HG03103 (cell line): ENCODE data around the gene GADD45G.

ENCODE experiments used
- ATAC-seq: cut with Tn5 transposase; IDR thresholded peaks from one replicate; pipeline ENCODE4 v1.9.1; 2021; ENCODE audit warnings: low read depth; ENCODE audit not compliant: unreplicated experiment

The GADD45G gene, protein sequence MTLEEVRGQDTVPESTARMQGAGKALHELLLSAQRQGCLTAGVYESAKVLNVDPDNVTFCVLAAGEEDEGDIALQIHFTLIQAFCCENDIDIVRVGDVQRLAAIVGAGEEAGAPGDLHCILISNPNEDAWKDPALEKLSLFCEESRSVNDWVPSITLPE

DNA sequence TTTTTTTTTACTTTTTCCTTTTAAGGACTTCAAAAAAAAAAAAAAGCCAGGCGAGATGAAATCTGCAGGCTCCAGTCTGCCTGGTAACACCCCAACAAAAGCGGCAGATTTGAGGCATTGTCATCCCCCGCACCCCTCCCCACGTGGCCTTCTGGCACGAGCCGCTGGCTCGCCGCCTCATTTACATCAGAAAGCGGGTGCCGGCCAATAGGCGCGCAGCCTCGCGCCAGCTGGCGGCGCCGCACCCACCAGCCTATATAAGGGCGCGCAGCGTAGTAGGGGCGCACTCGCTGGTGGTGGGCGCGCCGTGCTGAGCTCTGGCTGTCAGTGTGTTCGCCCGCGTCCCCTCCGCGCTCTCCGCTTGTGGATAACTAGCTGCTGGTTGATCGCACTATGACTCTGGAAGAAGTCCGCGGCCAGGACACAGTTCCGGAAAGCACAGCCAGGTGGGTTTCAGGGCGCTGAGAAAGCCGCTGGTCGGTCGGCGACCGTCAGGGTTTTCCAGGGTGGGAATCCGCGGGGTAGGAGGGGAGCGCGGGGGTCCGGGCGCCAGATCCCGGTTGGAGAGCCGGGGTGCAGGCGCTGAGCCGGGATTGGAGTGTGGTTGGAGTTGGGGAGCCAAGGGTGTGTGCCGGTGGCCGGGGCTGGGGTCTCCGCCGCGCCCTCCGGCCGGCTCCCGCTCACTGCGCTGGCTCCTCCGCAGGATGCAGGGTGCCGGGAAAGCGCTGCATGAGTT lies at the start of gene GADD45G:
Gene GADD45G (plus strand): TSS at position 284 of the 736 bp plus-strand sequence. CDS start 110 bp downstream, at position 394.
- peak; percentile 29 for ATAC-seq

DNA sequence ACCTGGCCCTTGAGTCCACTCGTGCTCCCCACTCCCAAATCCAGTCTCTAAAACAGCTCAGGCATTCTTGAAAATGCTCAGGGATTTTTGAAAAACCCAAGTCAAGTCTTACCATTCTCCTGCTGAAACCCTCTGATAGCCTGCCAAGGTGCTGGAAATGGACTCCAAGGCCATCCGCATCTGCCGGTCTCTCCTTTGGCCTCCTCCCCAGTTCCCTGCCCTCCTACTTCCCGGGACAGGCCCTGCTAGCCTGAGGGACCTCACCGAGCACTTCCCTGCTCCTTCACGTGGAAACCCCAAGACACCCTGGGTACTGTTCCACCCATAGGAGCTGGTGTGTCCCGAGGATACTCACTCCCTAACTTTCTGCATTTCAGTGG lies 49.8 kb upstream of the GADD45G start:
- ATAC-seq = no peak

DNA sequence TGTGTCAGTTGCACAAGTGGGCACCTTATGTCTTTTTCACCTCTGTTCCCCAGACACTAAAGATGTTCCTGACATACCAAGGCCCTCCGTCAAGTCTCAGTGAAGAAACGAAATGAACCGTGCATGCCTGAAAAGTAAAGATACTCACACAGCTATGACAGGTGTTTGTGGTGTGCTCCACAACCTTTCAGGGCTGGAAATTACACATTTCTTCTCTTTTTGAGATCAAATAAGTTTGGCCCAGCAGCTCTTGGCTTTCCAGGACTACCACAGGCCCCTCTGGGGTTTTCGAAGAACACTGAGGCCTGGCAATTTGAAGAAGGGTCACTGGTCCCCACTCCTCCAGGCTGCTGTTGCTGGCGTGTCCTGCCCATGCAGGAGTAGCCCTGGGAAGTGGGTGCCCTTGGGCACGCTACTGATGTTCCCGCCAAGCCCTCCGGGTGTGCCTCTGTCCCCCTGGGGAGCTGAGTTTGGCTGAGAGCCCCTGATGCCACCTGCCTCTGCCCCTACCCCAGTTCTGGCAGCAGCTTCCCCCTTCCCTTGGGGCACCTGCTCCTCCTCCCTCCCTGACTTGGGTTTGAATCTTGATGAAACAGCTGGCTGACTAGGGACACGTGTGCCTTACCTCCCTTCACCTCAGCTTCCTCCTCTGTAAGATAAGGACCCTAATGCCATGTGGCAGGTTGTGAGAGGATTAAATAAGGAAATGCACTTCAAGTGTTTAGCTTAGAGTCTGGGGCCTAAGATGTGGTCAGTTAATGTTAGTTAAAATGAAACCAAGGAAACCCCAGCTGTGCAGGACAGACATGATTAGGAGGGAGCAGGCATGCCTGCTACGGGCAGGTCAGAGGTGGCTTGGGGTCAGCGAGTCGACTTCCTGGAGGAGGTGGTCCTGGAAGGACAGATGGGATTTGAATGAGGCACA lies 49.1 kb upstream of the GADD45G start:
- no peak for ATAC-seq

DNA sequence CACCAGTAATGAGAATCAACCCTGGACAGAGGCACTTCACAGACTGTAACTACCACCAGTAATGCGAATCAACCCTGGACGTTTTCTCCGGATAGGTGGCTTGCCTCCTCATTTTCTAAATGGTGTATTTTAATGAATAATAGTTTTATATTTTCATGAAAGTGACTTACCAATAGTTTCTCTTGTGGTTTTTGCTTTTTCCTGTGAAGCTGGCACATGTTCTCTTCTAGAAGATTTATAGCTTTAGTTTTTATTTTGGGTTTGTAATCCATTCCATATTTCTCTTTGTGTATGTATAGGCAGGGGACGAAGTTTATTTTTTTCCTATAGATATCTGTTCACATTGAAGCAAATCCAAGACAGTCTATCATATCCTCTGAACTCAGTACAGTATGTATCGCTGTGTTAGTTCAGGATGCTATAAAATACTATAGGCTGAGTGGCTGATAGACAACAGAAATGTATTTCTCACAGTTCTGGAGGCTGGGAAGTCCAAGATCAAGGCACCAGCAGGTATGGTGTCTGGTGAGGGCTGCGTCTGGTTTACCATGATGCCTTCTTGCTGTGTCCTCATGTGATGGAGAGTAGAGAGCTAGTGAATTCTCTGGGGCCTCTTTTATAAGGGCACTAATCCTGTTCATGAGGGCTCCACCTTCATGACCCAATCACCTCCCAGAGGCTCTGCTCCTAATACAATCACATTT lies 46.5 kb upstream of the GADD45G start:
- no peak for ATAC-seq

DNA sequence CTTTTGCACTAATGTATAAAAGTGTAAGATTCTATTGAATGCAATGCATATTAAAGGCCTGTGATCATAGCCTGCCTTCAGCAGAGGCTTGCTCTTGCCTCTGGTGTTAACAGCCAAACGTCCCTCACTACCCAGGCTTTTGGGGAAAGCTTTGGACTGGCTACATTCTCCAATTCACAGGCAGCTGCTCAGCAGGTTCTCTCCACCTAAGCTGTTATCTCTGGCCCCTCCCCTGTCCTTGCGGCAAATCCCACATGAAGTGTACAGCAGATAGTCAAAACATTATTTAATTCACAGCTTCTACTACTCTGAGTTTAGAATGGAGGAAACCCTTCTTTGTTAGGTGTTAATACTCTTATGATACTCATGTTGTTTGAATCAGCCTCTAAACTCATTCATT lies 45.9 kb upstream of the GADD45G start:
- ATAC-seq = no peak

DNA sequence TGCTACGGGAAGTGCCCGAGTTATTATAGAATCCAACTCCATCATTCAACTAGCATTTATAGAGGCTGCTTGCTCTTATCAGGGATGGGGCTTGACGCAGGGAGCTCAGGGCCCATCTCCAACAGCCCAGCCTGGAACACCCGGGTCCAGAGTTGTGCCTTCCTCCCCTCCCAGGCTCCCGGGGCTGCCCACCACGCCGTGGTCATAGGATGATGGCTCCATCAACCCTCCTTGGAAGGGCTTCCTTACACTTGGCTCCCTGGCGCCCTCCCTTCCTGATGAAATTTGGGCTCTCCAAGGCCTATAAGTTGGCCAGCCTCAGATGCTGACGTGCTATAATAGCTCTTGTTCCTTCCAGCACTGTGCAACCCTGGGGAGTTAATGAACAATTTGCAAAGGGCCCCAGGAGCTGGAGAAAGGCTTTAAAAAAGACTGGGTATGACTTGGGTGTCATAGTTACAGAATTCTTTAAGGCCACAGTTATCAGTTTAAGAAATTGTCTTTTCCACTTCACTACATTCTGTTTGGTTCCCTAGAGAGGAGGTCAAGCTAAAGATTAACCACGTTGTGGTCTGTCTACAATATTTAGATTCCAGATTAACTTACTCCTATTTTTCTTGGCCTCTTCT lies 42.5 kb upstream of the GADD45G start:
- no peak for ATAC-seq

DNA sequence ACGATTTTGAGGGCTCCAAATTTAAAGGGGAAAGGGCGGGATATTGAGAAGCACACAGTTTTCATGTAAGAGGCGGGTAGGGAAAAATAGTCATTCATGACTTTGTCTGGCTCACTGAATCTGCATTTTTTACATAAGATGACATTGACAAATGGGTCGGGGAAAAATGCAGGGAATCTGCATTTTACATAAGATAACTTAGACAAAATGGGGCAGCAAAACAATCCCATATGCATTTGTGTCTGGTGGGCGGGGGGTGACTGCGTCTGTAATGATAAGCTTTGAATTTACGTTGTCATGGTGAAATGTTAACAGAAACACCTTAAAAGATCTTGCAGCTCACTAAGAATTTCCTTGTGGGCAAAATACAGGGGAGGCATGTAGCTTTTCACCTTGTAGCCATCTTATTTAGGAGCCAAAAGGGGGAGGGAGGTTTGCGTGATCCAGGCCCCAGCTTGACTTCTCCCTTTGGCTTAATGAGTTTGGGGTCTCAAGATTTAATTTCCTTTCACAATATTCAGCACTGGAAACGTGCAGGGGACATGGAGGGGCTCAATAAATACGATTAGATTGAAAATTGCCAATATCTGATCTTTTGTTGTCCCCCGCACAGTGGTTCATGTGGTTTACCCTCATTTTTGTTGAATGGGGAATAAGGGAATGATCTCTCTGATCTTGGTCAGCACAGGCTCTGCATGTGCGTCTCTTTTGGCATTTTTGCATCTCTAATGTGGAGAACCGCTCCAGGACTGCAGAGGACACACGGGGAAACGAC lies 41.1 kb upstream of the GADD45G start:
- ATAC-seq = no peak

DNA sequence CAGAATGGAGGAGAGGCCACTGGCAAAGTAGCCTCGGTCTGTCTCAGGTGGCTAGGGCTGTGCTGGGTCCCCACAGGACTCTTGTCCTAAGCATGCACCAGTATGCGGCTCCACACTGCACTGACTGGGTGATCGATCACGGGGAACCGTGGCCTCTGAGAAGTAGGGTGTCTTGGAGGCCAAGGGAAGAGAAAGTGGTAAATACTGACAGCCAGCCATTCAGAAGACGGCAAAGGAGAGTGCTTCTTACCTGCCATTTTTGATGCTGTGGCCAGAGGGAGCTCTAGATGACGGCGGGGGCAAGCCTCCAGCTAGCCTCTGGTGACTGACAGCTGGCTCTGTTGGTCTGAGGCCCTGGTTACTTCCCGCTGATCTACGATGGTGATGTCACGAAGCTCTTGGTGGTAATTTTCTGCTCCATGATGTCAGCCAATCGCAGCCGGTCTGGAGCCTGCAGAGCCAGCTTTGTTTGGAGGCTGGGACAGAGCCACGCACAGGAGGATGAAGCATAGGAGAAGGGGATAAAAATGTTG lies 40.4 kb upstream of the GADD45G start:
- ATAC-seq = peak; percentile 78

DNA sequence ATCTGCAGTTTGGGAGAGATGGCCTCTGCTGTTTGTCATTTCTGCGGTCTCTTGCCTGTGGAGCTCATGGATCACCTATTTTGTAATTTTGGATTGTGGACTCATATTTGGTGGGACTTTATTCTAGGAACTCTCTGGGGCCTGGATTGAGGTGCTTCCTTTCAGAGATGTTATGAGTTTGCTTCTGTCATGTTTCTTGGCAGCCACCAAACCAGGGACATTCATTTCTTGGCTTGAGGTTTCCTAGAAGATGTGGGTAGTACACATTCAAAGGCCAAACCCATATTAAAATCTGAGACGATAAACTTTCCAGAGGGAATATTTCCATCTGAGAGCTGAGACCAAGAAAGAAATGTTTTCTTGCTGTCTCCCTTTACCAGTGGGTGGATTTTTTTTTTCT lies 37.2 kb upstream of the GADD45G start:
- no peak for ATAC-seq

DNA sequence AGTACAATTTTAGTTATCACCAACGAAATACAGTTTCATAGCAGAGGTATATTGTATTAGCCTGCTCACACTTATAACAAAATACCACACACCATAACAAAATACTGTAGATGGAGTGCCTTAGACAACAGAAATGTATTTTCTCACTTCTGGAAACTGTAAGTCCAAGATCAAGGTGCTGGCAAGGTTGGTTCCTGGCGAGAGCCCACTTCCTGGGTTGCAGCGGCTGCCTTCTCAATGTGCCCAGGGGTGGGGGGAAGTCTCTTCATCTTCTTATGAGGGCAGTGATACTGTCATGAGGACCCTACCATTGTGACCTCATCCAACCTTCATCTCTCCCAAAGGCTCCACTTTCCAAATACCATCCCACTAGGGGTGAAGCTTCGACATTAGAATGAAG lies 30.5 kb upstream of the GADD45G start:
- ATAC-seq = no peak

DNA sequence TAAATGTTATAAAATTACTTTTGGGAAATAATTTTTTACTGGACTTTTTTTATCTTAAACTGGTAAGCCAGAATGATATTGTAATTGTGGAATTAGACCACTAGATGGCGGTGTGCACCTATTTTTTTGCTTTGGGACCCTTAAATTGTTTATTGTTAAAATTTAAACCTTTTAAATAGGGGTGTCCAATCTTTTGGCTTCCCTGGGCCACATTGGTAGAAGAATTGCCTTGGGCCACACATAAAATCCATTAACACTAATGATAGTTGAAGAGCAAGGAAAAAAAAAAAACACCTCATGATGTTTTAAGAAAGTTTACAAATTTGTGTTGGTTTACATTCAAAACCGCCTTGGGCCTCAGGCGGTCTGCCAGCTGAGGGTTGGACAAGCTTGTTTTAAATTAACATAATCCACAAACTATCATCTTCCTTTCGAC lies 28.4 kb upstream of the GADD45G start:
- ATAC-seq = no peak

DNA sequence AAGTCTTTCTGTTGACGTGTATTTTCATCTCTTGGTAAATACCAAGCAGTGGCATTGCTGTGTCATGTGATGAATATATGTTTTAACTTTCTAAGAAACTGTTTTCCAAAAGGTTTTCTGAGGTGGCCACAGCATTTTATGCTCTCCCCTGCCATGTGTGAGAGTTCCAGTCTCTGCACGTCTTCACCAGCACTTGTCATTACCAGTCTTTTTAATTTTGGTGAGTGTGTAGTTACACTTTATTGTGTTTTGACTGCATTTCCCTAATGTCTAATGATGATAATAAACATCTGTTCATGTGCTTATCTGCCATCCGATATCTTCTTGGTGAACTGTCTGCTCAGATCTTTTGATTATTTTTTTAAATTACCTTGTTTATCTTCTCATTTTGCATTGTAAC lies 27.4 kb upstream of the GADD45G start:
- ATAC-seq = no peak

DNA sequence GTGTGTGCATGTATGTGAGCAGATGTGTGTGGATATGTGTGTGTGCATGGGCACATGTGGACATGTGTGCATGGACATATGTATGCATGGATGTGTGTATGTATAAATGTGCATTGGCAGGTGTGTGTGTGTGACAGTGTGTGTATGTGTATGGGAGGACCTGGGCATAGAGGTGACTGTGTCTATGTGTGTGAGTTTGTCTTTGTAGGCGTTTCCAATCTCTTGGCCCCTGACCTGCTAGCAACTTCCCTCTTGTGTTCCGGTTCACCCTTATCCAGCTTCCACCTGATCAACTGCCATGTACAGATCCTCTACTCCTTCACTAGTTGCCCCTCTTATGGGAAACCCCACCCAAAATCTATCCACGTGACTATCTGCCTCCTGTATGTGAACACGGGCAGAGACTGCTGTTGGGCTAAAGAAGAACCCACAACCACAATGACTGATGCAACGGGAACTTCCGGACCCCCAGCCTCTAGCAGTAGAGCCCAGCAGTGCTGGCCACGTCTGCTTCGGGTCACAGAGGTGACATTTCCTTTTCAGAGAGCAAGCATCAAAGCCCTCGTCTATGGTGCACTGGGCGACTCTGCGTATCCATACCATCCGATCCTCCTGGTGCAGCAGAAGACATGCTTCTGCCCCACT lies 24.9 kb upstream of the GADD45G start:
- ATAC-seq = no peak

DNA sequence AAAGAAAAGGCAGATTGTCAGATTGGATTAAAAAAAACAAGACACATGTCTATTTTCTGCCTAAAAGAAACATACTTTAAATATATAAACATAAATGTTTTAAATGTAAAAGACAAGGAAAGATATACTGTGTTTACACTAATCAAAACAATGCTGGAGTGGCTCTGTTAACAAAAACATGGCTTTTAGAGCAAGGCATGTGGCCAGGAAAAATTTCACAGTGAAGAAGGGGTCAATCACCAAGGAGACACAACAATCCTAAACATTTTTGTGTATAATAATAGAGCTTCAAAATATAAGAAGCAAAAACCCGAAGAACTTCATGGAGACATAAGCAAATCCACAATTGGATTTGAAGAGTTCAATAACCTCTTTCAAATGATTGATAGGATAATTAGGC lies 18.5 kb upstream of the GADD45G start:
- no peak for ATAC-seq

DNA sequence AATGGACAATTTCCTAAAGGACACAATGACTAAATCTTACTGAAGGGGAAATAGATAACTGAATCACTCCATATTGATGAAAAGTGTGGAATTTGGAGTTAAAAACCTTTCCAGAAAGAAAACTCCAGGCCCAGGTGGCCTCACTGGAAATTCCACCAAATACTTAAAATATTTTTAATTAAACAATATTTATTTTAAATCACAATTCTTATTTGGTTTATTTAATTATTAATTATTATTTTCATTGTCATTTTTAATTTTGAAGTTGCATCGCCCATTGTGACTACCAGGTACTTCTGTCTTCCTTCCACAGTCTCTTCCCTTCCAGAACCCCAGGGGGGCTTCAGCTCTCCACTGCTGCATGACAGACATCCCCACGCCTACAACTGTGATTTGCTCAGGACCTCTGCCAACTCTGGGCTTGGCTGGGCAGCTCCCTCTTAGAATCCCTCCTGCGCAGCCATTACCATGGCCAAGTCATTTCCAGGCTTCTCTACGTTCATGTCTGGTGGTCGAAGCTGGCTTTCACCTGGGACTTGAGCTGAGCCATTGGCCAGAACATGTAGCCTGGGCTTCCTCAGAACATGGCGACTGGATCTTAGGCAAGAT lies 16.4 kb upstream of the GADD45G start:
- no peak for ATAC-seq

DNA sequence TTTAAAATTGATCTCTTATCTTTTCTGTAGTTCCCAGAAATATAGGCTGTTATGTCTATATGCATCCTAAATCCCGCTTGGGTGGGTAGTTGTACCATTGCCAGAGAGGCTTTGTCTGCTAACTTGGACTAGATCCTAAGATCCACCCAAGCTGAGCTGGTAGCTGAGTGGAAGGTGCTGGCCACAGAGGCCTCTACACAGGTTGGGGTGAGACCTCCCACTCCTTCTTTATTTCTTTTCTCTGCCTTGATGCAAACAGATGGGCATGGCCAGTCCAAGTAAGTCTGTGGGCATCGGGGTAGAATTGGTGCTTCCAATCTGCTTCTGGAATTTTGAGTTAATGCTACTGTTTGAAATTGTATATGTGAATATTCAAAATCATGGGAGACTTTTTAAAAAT lies 14.4 kb upstream of the GADD45G start:
- ATAC-seq = no peak

DNA sequence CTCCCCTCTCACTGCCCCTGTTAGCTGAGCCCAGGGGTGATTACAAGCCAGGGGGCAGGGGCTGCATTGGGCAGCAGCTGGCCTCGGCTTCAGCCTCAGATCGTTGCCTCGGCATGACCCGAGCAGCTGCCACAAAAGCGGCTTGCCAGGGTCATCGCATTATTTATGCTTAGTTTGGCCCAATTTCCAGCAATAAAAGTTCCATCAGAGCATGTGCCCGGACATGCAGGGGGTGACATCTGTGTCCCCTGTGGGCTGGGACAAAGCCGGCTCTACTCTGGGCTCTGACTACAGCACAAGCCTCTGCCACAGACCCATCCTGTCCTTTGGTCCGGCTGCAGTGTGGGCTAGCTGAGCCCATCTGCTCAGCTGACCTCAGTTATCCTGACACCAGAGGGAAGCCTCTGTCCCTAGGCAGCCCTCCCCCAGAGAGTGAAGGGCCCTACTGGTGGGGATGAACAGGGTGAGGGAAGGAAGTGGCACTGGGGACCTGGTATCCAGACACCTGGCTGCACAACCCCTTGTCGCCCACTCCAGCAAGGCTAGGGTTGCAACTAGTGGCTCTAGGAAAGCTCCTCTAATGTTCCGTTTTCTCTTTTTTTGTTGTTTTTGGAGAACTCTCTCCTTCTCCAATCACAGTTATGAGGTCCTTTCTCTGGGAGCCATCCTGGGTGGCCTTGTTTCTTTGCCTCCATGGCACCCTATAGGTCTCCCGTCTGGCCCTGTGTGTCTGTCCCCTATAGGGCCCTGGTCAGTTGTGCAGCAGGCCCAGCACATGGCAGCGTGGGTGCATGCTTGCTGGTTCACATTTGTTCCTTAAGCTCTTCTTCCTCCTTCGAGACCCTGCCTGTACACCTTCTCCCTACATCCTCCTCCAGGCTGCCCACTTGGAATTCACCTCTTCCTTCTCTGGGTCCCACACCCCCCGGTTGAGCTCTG lies 13.3 kb upstream of the GADD45G start:
- no peak for ATAC-seq
